ENCODE data around the gene SLC2A10. TPM values are rescaled to one million over a fixed set of nuclear protein-coding genes. Genes with fewer than 3 reads are reported as not detected.

Gene SLC2A10
- polyA plus RNA-seq, 1 donor (not counting 4 experiments of a cell fraction or from before 2014, with no cell fraction given), result not detected

- no peak for TF ChIP-seq EZH2 (IDR thresholded peaks at IDR 0.05; ENCODE audit: low read length)
- no peak for TF ChIP-seq CTCF (optimal IDR thresholded peaks at IDR 0.05 in 1 of 3, IDR thresholded peaks at IDR 0.05 in 1 of 3, conservative IDR thresholded peaks at IDR 0.05 in 1 of 3; ENCODE audit: extremely low read depth in 1 of 3, insufficient read depth in 2 of 3, low read length in 3 of 3)
- Histone ChIP-seq H3K27ac (ENCODE audit: control insufficient read depth, insufficient read depth, low read length) (no peak overlapping the region), H2AFZ (ENCODE audit: control insufficient read depth, low read length) (no peak overlapping the region), H3K9ac (ENCODE audit: control insufficient read depth, extremely low read depth, insufficient read depth, low read length) (no peak overlapping the region), H3K9me3 (ENCODE audit: control insufficient read depth, low read depth, low read length) (no peaks in the 10 kb centered on the region), H3K79me2 (ENCODE audit: control insufficient read depth, insufficient read depth, low read length) (no peaks in the 10 kb centered on the region), H3K4me1 (ENCODE audit: control insufficient read depth, extremely low read depth, insufficient read depth, low read length) (no peaks in the 10 kb centered on the region), H3K9me1 (ENCODE audit: control insufficient read depth, extremely low read depth, insufficient read depth, low read length) (no peaks in the 10 kb centered on the region), H3K4me3 (ENCODE audit: control insufficient read depth in 2 of 3, extremely low read depth in 1 of 3, insufficient read depth in 2 of 3, low read depth in 1 of 3, low read length in 3 of 3) (no peak overlapping the region), H3K27me3 (ENCODE audit: control insufficient read depth, extremely low read depth, insufficient read depth, low read length) (no peaks in the 10 kb centered on the region), H3K4me2 (ENCODE audit: control insufficient read depth, extremely low read depth, insufficient read depth, low read depth, low read length) (no peak overlapping the region), H3K36me3 (ENCODE audit: control insufficient read depth in 2 of 2, extremely low read depth in 1 of 2, insufficient read depth in 2 of 2, low read length in 2 of 2) (no peaks in the 10 kb centered on the region), H4K20me1 (ENCODE audit: control insufficient read depth, extremely low read depth, insufficient read depth, low read length) (no peaks in the 10 kb centered on the region)
- no peak for FAIRE-seq
- DNase-seq (ENCODE audit: low read depth, low spot score), result no peak
- dilution Hi-C loops (cut with MboI; ENCODE audit: extremely low pct_ligation_motif_present, low sequenced_read_pairs), result no loop called here
Observed at GRCh38 chr20:46755483-46756413, 46.3 kb downstream of the SLC2A10 start.

GRCh38 chr20:46756419-46756818, 47.0 kb downstream of the SLC2A10 start:
- dilution Hi-C loops (cut with MboI; ENCODE audit: extremely low pct_ligation_motif_present, low sequenced_read_pairs), result no loop called here
- H3K27me3 ChIP-seq (ENCODE audit: control insufficient read depth, extremely low read depth, insufficient read depth, low read length), result no peaks in the 10 kb centered on the region
- H3K79me2 ChIP-seq (ENCODE audit: control insufficient read depth, insufficient read depth, low read length), result no peaks in the 10 kb centered on the region
- no peaks in the 10 kb centered on the region for H4K20me1 ChIP-seq (ENCODE audit: control insufficient read depth, extremely low read depth, insufficient read depth, low read length)
- DNase-seq (ENCODE audit: low read depth, low spot score) (no peak), FAIRE-seq (no peak)
- H3K4me3 ChIP-seq (ENCODE audit: control insufficient read depth in 2 of 3, extremely low read depth in 1 of 3, insufficient read depth in 2 of 3, low read depth in 1 of 3, low read length in 3 of 3), result no peak overlapping the region
- H2AFZ ChIP-seq (ENCODE audit: control insufficient read depth, low read length), result no peak overlapping the region
- TF ChIP-seq EZH2 (IDR thresholded peaks at IDR 0.05; ENCODE audit: low read length) (no peak), CTCF (optimal IDR thresholded peaks at IDR 0.05 in 1 of 3, IDR thresholded peaks at IDR 0.05 in 1 of 3, conservative IDR thresholded peaks at IDR 0.05 in 1 of 3; ENCODE audit: extremely low read depth in 1 of 3, insufficient read depth in 2 of 3, low read length in 3 of 3) (no peak)
- no peaks in the 10 kb centered on the region for H3K36me3 ChIP-seq (ENCODE audit: control insufficient read depth in 2 of 2, extremely low read depth in 1 of 2, insufficient read depth in 2 of 2, low read length in 2 of 2)
- H3K9me1 ChIP-seq (ENCODE audit: control insufficient read depth, extremely low read depth, insufficient read depth, low read length), result no peaks in the 10 kb centered on the region
- no peaks in the 10 kb centered on the region for H3K4me1 ChIP-seq (ENCODE audit: control insufficient read depth, extremely low read depth, insufficient read depth, low read length)
- no peak overlapping the region for H3K9ac ChIP-seq (ENCODE audit: control insufficient read depth, extremely low read depth, insufficient read depth, low read length)
- no peaks in the 10 kb centered on the region for H3K9me3 ChIP-seq (ENCODE audit: control insufficient read depth, low read depth, low read length)
- no peak overlapping the region for H3K27ac ChIP-seq (ENCODE audit: control insufficient read depth, insufficient read depth, low read length)
- no peak overlapping the region for H3K4me2 ChIP-seq (ENCODE audit: control insufficient read depth, extremely low read depth, insufficient read depth, low read depth, low read length)

Data from keratinocyte (primary cell).